ENCODE data around the gene OR52E6.

GRCh38 chr11:5808500-5809121, 33.1 kb downstream of the OR52E6 start, which contains the start of gene OR52N2:
- peak in 5 of 7 experiments; percentile 51 to 80 (median 76) for TF ChIP-seq CTCF (IDR thresholded peaks at IDR 0.05)
- no peak for TF ChIP-seq POLR2A (IDR thresholded peaks at IDR 0.05)
- TF ChIP-seq POLR2AphosphoS5 (IDR thresholded peaks at IDR 0.05) = no peak
- TF ChIP-seq EP300 (IDR thresholded peaks at IDR 0.05) = no peak
